HG03060 (cell line): ENCODE measurements around the gene CCDC24.

ENCODE experiments used
- ATAC-seq: cut with Tn5 transposase; IDR thresholded peaks from one replicate; pipeline ENCODE4 v1.9.1; 2021; ENCODE audit warnings: low read depth, moderate number of reproducible peaks; ENCODE audit not compliant: unreplicated experiment

The CCDC24 gene

GRCh38 chr1:43995984-43996732, 4.8 kb downstream of the CCDC24 start:
- no peak for ATAC-seq

- no peak for ATAC-seq
Measured at GRCh38 chr1:43996733-43997115, 5.3 kb downstream of the CCDC24 start.

DNA sequence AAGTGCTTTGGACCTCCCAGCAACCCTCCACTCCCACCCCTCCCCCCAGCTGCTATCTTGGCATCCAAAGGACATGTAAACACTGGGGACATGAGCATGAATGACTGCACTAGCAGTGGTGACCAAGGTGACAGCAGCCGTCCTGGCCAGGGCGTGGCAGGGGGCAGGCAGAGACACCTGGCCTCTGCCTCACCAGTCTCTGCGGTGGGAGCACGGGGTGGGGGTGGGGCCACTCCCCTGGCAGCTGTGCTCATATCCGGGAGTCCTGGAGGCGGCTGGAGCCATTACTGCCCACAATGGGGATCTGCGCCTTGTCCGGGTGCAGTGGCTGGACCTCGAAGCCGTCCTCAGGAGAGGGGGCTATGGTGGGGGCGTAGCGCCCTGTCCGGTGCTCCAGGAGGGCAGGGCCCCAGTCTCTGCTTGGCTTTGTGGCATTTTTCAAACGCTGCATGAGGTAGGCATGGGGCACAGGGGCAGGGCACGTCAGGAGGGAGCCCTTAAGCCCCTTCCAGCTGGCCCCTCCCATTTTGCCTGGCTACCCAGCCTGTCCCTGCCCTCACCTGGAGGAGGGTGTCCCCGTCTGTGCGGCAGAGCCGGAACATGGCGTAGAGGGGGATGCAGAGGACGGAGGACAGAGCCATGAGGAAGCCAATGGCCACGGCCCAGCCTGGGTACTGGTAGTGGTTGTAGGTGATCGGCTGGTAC, 6.0 kb downstream of the CCDC24 start:
- ATAC-seq, result no peak

DNA sequence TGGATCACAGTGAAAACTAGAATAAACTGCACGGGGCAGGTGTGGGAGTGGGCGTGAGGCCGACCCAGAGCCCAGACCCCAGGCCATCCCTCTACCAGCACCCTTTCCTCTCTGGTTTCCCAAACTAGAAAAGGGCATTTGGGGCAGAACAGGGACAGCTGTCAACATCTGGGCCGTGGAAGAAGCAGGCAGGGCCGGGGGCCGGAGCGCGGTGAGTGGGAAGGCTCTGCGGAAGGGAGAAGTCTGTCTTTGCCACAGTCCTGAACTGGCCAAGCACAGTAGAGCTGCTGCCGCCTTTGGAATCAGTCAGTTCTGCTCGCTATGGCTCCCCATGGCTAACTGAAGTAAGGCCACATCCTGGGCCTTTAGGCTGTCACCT, 6.6 kb downstream of the CCDC24 start:
- no peak for ATAC-seq

GRCh38 chr1:43999455-43999854, 8.1 kb downstream of the CCDC24 start:
- no peak for ATAC-seq

DNA sequence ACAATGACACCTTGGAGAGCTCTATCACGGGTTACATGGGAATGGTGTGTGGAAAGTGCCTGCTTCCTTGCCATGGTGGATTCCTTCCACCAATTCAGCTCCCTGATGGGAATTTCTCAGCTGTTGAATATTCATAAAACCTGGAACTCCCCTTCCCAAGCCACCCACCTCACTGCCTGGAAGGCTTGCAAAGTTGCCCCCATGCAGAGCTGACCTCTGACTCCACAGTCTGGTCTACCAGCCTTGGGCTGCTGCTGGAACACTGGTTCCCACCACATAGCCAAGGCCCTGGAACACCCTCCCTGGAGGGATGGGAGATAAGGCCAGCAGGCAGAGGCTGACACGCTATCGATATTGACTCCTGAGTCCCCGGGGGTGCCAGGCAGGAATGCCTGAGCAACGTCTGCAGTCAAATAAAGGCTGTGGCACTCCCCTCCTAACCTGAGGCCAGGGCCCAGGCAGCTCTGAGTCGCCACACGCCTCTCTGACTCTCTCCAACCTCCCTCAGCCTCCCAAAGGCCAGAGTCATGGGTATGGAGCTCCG, 8.8 kb downstream of the CCDC24 start:
- ATAC-seq, result no peak

DNA sequence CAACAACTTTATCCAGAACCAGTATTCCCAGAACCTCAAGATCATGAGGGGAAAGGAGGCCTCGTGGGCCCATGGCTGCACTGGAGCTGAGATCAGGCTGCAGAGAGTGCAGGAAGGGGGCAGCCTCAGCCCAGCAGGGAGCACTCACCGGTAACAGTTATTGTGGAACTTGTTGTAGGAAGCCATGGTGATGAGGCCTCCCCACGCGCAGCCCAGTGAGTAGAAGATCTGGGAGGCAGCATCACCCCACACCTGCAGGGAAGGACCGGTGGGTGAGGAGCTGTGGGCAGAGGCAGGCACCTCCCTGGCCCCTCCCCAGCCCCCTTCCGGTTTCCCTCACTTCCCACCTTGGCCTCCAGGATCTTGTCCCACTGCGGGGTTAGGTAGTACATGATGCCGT, 10.8 kb downstream of the CCDC24 start:
- no peak for ATAC-seq

DNA sequence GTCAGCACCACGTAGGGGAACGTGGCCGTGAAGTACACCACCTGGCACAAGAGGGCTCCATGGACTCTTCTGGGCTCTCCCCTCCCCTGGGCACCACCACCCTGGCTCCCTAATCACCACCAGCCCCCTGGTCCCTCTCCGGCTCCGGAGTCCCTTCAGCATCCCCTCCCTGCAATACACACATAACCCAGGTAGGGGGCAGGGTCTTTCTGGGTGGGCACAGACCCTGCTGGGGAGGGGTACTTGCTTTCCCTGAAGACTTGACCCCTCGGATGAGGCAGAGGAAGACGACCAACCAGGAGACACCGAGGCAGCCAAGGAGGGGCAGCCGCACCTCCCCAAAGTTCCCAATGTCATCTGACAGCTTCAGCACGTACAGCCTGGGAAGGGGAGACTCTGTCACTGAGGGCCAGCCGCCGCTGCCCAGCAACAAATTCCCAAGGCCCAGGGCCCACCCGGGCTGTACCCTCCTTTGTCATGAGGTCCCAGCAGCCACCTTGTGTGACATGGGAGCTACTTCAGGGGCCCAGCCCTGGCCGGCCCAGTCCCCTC, 11.3 kb downstream of the CCDC24 start:
- ATAC-seq, result no peak

- ATAC-seq, result no peak
Measured at GRCh38 chr1:44008259-44008658, 16.9 kb downstream of the CCDC24 start.

DNA sequence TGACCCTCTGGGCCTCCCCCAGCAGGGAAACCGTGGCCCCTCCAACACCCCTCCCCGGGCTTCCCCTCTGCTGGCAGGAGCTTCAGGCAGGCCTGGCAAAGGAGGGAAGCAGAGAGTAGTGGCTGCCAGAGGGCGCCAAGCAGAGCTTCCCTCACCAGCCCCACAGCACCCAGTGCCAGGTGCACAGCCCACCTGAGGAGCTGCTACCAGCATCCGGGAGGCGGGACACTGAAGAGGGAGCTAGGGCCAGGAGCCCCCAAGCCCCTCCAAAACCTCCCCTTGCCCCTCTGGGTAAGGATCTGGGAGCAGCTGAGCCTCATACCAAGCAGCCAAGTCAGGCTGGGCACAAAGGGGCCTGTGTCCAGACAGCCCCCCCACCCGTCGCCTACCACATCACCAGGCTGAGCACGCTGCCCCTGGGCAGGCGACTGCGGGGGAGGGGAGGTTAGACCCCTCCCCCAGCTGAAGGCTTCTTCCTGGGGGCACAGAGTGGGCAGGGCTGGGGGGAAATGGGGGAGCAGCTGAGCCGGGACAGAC, 19.6 kb downstream of the CCDC24 start:
- ATAC-seq, result no peak

DNA sequence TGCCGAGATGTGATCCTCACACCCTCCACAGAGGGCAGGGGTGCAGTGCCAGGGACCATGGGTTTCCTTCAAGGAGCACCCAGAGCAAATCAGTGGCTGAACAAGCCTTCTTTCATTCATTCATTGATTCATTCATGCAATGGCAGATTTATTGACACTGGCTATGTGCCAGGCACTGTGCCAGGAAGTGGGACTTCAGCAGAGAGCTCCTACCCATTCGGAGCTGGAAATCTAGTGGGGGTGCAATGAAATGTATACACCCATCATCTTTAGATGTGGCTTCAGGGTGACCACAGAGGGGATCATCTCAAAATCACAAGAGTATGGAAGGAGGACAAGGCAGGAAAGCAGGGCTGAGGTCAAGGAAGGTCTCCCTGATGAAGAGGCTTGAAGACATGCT, 21.0 kb downstream of the CCDC24 start:
- ATAC-seq, result no peak

DNA sequence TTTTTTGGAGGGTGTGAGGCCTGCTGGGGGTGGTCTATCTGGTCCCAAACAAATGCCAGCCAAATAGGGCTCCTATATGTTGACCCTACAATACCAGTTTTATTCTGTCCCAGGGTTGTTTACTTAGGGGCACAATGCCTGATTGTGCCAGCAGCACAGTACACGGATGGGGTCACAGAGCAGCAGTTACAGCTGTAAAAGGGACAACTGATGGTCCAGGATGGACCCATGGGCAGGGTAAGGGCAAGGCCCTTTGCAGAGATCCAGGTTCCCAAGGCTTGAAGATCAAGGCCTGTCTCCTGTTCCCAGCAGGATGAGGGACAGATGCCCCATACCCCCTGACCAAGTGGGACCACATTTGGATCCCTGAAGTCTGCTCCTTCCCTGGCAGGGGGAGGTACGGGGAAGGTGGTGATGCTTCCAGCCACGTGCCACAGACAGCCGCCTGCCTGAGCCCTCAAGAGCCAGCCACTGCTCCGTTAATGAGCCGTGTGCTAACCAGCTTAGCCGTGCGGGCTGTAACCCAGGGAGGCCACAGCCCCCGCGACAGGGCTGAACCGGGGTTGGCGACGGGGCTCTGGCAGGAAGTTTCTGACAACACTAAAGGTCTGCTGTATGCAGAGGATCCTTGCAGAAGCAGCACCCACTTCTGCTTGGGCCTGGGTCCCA, 21.7 kb downstream of the CCDC24 start:
- ATAC-seq, result no peak

DNA sequence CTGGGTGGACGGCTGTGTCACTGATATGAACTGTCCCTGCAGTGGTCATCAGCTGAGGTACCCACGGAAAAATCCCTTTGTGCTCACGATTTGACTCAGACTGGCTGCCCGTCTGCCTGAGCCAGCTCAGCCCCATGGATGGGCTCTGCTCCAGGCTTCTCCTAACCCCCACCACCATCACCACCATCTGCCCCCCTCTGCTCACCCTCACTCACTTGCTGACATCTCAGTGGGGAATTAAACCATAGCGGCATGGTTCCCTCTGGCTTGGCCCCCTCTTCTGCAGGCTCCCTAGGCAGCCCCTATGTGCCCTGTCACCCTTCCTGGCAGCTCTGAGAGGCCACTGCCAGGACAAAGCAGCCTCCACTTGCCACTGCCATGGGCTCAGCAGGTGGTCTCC, 22.6 kb downstream of the CCDC24 start:
- no peak for ATAC-seq

DNA sequence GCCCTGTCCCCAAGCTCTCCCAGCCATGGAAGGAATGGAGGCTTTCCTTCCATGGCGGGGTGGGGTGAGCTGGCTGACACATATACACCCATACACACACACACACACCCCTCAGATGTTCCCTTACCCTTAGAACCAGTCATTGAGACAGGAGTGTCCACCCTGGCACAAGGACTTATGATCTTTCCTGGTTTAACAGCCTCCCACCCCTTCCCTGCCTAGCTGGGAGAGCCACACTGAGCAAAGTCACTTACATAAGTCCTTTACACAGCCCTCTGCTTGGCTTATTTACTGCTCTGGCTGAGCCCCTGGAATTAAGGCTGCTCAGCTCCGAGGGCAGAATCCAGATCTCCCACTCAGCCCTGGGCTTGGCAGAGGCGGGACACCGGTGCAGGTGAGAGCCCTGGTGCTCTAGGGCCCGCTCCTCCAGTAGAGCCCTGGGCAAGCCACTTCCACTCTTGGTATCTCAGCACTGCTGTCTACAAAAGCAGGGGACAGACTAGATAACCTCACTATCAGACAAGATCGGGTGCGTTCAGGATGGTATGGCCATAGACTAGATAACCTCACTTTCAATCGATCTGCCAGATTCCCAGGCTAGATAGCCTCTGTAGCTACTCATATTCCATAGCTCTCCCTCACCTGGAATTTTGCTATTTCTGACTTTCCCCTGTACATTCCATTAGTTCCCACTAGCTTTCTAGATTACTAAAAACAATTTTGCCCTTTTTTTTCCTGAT, 23.1 kb downstream of the CCDC24 start:
- ATAC-seq, result no peak

DNA sequence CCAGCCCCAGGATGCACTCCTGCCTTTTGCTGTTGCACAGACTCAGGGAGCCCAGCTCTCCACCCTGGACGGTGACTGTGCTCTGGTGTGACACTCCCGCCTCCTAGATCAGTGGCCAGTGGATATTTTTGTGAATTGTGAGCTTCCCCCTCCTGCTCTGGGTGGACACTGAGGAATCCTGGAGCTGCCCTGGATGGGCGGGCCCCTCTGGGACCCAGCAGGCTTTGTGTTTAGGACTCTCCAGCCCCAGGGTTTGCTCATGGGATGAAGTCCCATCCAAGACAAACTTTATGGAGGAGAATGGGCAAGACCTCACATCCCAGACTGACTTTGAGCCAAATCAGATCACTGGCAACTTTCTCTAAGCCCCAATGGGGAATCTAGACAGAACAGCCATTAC, 23.8 kb downstream of the CCDC24 start:
- ATAC-seq, result no peak

DNA sequence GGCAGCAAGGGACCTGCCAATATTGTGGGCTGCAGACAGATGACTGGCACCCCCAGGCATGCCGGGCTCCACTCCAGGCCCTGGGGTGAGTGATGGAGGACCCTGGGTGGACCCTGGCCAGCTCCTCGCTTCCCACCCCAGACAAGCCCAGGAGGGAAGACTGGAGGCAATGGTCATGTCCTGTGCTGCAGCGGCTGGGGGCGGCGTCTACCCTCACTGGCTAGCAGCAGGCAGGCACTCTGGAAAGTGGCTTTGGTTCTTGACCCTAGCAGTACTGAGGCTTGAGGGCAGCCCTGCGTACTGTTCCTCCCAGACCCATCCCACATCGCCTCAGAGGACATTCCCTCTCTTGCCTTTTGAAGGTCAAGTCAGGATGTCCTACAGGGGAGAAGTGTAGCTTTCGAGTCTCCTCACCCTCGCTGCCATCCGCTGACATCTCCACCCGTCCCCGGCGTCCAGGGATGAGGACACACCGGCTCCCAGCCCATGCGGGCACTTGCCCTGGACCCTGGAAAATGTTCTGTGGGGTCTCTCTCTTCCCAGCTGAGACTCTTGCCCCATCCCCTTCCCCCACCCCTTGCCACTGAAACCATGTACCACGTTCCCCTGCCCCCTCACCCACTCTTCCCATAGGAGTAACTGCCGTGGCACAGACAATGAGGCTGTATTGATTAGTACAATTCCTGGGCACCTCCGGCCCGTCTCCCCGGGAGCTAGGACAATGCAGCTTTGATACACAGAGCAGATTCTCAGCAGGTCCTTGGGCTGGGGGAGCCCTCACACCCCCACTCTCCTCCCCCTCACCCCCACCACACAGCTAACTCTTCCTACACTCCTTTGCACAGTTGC, 24.9 kb downstream of the CCDC24 start:
- no peak for ATAC-seq

DNA sequence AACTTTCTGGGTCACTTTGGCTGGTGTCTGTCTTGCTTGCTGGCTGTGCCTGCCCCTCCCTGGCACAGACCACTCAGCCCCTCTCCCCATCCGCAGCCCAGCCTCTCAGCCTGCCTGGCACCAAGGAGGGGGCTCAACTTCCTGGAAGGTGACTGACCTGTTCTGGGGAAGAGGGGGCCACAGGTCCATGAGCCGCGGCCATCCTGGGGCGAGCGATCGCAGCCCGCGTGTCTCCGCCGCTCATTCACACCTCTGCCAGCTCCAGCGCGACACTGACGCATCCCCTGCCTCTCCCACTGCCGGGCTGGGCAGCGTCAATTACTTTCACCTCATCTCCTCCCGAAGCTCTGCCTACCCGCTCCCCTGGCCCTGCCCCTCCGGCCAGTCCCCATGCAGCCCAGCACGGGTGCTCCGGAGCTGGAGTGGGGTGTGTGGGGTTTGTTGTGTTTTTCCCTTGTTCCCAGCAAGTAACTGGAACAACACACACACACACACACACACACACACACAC, 25.5 kb downstream of the CCDC24 start:
- ATAC-seq, result no peak

DNA sequence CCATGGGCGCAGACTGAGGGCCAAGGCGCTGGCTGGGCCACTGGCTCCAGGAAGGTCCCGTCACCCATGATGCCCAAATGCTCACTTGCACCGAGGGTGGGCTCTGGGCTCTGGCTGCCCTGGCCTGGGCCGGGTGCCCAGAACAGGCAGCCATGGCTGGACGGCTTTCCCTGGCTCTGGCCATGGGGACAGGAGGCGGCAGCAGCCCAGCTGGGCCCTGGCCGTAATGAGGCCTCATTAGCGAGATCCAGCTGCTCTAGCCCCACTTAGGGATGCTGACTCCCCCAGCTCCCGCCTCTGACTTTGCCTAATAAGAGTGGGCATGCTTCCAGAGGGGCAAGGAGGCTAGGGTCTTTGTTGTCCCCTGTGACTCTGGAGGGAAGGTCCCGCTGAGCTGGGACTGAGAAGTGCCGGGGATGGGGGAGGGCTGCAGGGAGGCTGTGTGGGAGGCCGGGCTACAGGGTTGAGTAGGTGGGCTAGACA, 28.1 kb downstream of the CCDC24 start:
- ATAC-seq, result no peak

- ATAC-seq, result no peak
Measured at GRCh38 chr1:44020464-44020863, 29.1 kb downstream of the CCDC24 start.
